ENCODE results near the gene SLC19A1. TPM values are rescaled to one million over a fixed set of nuclear protein-coding genes. Genes with fewer than 3 reads are reported as not detected.

Gene SLC19A1
- total and polyA plus RNA-seq, 4 donors = 8.4 to 28.0 (median 13.0) TPM

DNA sequence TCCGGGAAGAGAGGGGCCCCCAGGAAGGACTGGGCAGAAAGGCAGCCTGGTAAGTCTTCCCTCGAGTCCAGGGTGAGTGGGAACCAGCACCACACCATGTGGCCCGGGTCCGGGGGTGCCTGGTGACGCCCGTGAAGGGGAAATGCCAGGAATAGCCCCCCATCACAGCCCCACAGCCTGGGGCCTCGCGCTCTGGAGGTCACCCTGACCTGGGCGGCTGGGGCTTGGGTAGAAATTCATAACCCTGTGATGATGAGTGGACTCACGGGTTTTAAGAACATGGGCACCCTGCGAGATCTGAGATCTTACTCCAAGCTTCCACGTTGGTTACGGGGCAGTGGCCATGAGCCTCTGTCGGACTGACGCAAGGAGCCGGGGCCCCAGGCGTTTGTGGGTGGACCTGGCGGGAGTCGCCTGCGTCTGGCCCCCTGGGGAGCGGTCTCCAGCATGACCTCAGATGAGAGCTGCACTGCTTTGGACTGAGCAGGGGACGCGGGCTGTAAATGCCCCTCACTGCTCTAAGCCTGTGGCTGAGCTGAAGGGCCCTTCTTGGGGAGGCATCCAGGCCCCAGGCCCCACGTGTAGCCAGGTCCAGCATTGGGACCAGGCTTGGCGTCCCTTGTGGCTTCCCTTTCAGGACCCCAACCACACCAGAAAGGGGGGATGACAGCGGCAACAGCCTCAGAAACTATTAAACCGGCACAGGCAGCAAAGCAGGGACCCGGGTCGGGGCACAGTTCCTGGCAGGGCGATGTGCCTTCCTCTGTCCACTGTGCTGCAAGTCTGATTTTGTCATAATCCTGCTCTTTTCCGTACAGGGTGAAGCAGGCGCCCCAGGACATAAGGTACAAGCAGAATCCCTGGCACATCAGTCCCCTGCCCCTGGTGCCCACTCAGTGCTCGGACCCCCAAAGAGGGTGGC, 60.0 kb downstream of the SLC19A1 start:
- Histone ChIP-seq H3K36me3 (ENCODE audit: control insufficient read depth in 4 of 4, insufficient read depth in 3 of 4, low read depth in 1 of 4, low read length in 3 of 4) (peaks cover 15 to 77% (median 34%) of the 10 kb centered on the region in 4 donors), H3K9ac (ENCODE audit: low read depth in 1 of 2, low read length in 2 of 2) (peak overlapping the region in 1 of 2 donors; percentile 10), H3K27ac (ENCODE audit: low read depth in 1 of 2, low read length in 2 of 2) (peak overlapping the region; percentile 55 to 61), H3K4me1 (ENCODE audit: control insufficient read depth in 4 of 4, insufficient read depth in 4 of 4, low read length in 3 of 4) (peaks cover 0 to 5% (median 3%) of the 10 kb centered on the region in 4 donors), H3K9me3 (ENCODE audit: control insufficient read depth in 4 of 4, low read length in 3 of 4) (no peaks in the 10 kb centered on the region), H3K27me3 (ENCODE audit: control insufficient read depth in 4 of 4, insufficient read depth in 4 of 4, low read length in 3 of 4) (no peaks in the 10 kb centered on the region), H3K4me3 (ENCODE audit: low read depth in 1 of 3, low read length in 3 of 3) (no peak overlapping the region)
- WGBS = 93% methylated on average over 33 of the region's 33 CpGs
- TF ChIP-seq RAD21 (IDR thresholded peaks at IDR 0.05) (no peak), JUND (IDR thresholded peaks at IDR 0.05) (no peak), SP1 (IDR thresholded peaks at IDR 0.05) (no peak), CTCF (IDR thresholded peaks at IDR 0.05; ENCODE audit: low read depth, low read length, missing input control) (no peak), ATF3 (IDR thresholded peaks at IDR 0.05) (no peak)
- TF ChIP-seq, protein P1, sequence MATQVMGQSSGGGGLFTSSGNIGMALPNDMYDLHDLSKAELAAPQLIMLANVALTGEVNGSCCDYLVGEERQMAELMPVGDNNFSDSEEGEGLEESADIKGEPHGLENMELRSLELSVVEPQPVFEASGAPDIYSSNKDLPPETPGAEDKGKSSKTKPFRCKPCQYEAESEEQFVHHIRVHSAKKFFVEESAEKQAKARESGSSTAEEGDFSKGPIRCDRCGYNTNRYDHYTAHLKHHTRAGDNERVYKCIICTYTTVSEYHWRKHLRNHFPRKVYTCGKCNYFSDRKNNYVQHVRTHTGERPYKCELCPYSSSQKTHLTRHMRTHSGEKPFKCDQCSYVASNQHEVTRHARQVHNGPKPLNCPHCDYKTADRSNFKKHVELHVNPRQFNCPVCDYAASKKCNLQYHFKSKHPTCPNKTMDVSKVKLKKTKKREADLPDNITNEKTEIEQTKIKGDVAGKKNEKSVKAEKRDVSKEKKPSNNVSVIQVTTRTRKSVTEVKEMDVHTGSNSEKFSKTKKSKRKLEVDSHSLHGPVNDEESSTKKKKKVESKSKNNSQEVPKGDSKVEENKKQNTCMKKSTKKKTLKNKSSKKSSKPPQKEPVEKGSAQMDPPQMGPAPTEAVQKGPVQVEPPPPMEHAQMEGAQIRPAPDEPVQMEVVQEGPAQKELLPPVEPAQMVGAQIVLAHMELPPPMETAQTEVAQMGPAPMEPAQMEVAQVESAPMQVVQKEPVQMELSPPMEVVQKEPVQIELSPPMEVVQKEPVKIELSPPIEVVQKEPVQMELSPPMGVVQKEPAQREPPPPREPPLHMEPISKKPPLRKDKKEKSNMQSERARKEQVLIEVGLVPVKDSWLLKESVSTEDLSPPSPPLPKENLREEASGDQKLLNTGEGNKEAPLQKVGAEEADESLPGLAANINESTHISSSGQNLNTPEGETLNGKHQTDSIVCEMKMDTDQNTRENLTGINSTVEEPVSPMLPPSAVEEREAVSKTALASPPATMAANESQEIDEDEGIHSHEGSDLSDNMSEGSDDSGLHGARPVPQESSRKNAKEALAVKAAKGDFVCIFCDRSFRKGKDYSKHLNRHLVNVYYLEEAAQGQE (IDR thresholded peaks at IDR 0.05) = no peak
- no peak for DNase-seq (ENCODE audit: low spot score)

GRCh38 chr21:45481566-45481965, 60.7 kb downstream of the SLC19A1 start:
- peaks cover 19 to 73% (median 30%) of the 10 kb centered on the region in 4 donors for H3K36me3 ChIP-seq (ENCODE audit: control insufficient read depth in 4 of 4, insufficient read depth in 3 of 4, low read depth in 1 of 4, low read length in 3 of 4)
- no peak overlapping the region for H3K4me3 ChIP-seq (ENCODE audit: low read depth in 1 of 3, low read length in 3 of 3)
- no peaks in the 10 kb centered on the region for H3K27me3 ChIP-seq (ENCODE audit: control insufficient read depth in 4 of 4, insufficient read depth in 4 of 4, low read length in 3 of 4)
- no peak for DNase-seq (ENCODE audit: low spot score)
- peaks cover 0 to 5% (median 3%) of the 10 kb centered on the region in 4 donors for H3K4me1 ChIP-seq (ENCODE audit: control insufficient read depth in 4 of 4, insufficient read depth in 4 of 4, low read length in 3 of 4)
- no peaks in the 10 kb centered on the region for H3K9me3 ChIP-seq (ENCODE audit: control insufficient read depth in 4 of 4, low read length in 3 of 4)
- no peak overlapping the region for H3K27ac ChIP-seq (ENCODE audit: low read depth in 1 of 2, low read length in 2 of 2)
- no peak overlapping the region for H3K9ac ChIP-seq (ENCODE audit: low read depth in 1 of 2, low read length in 2 of 2)
- WGBS = 89% methylated on average over 16 of the region's 16 CpGs
- no peak for TF ChIP-seq RXRA (IDR thresholded peaks at IDR 0.05)
- no peak for TF ChIP-seq ATF3 (IDR thresholded peaks at IDR 0.05)
- TF ChIP-seq FOXA1 (IDR thresholded peaks at IDR 0.05) = no peak
- no peak for TF ChIP-seq NR2F2 (IDR thresholded peaks at IDR 0.05)
- no peak for TF ChIP-seq FOXA2 (IDR thresholded peaks at IDR 0.05)
- TF ChIP-seq, protein P1 (IDR thresholded peaks at IDR 0.05) = no peak
- no peak for TF ChIP-seq HNF4G (IDR thresholded peaks at IDR 0.05)
- TF ChIP-seq GABPA (IDR thresholded peaks at IDR 0.05 in 1 of 2, conservative IDR thresholded peaks at IDR 0.05 in 1 of 2) = no peak
- TF ChIP-seq RAD21 (IDR thresholded peaks at IDR 0.05) = no peak
- no peak for TF ChIP-seq ZBTB33 (IDR thresholded peaks at IDR 0.05)
- TF ChIP-seq CTCF (IDR thresholded peaks at IDR 0.05; ENCODE audit: low read depth, low read length, missing input control) = no peak
- no peak for TF ChIP-seq TAF1 (conservative IDR thresholded peaks at IDR 0.05)
- no peak for TF ChIP-seq EGR1 (IDR thresholded peaks at IDR 0.05; ENCODE audit: low read depth in 2 of 2)
- no peak for TF ChIP-seq YY1 (IDR thresholded peaks at IDR 0.05)
